Fibroblast of lung (primary cell): ENCODE data around the gene C2CD4A. TPM values are rescaled to one million over a fixed set of nuclear protein-coding genes. Genes with fewer than 3 reads are reported as not detected.

Experiments
- DNase-seq, 2 donors: peaks; one replicate each; pipeline versions ENCODE4 v3.0.0 to v3.0.0-alpha.2; 2010; ENCODE audit warnings: low read depth in 2 of 2
- H2AFZ ChIP-seq: 2 replicates; pipeline ENCODE4 v1.5.1; 2012; ENCODE audit warnings: low read length, control low read depth, inconsistent platforms
- H3K27ac ChIP-seq: 2 replicates; pipeline ENCODE4 v1.5.1; 2011; ENCODE audit warnings: low read length, control low read depth; ENCODE audit not compliant: insufficient read depth
- H3K27me3 ChIP-seq: 2 replicates; pipeline ENCODE4 v1.5.1; 2011; ENCODE audit warnings: mild to moderate bottlenecking, low read length; ENCODE audit not compliant: control insufficient read depth, insufficient read depth
- H3K36me3 ChIP-seq: 2 replicates; pipeline ENCODE4 v1.5.1; 2011; ENCODE audit warnings: low read length; ENCODE audit not compliant: control insufficient read depth, insufficient read depth
- H3K4me1 ChIP-seq: 2 replicates; pipeline ENCODE4 v1.5.1; 2011; ENCODE audit warnings: low read length; ENCODE audit not compliant: control insufficient read depth, insufficient read depth; ENCODE audit errors: extremely low read depth
- H3K4me2 ChIP-seq: 2 replicates; pipeline ENCODE4 v1.5.1; 2011; ENCODE audit warnings: low read length, control low read depth; ENCODE audit not compliant: insufficient read depth; ENCODE audit errors: extremely low read depth
- H3K4me3 ChIP-seq, 4 experiments: fragments of 200-600 bp in 1 of 4; sonication (generic) in 1 of 4; replicated peaks in 1 of 4; 2 replicates each; pipeline ENCODE4 v1.5.1; 2011 to 2016; ENCODE audit warnings: low read length in 4 of 4, low read depth in 3 of 4, mild to moderate bottlenecking in 3 of 4, control low read depth in 2 of 4, inconsistent platforms in 1 of 4, mixed read lengths in 1 of 4; ENCODE audit not compliant: insufficient read depth in 1 of 4; ENCODE audit errors: control extremely low read depth in 1 of 4
- H3K79me2 ChIP-seq: 2 replicates; pipeline ENCODE4 v1.5.1; 2012; ENCODE audit warnings: mild to moderate bottlenecking, low read length, inconsistent platforms; ENCODE audit not compliant: control insufficient read depth, insufficient read depth
- H3K9ac ChIP-seq: 2 replicates; pipeline ENCODE4 v1.5.1; 2011; ENCODE audit warnings: mild to moderate bottlenecking, low read length, control low read depth; ENCODE audit not compliant: insufficient read depth
- H3K9me3 ChIP-seq: 2 replicates; pipeline ENCODE4 v1.5.1; 2012; ENCODE audit warnings: low read depth, low read length; ENCODE audit not compliant: control insufficient read depth, insufficient read depth
- H4K20me1 ChIP-seq: 2 replicates; pipeline ENCODE4 v1.5.1; 2011; ENCODE audit warnings: low read length; ENCODE audit not compliant: control insufficient read depth, insufficient read depth; ENCODE audit errors: extremely low read depth
- EZH2 ChIP-seq: IDR thresholded peaks from 2 replicates; pipeline ENCODE4 v1.5.1; 2012; ENCODE audit warnings: low read length, control low read depth, mild to moderate bottlenecking; ENCODE audit errors: missing control alignments
- polyA plus RNA-seq, 2 donors: library from polyadenylated mRNA; depleted of rRNA in 1 of 2; stranded (reverse) in 1 of 2; unstranded in 1 of 2; fragments of >200 nt; gene quantifications; 2 replicates each; pipeline ENCODE4 v1.2.1, GENCODE V29; 2011 to 2012; ENCODE audit warnings: missing spikeins in 1 of 2
- total RNA-seq: library from RNA; depleted of rRNA; stranded (reverse); fragments of >200 nt; gene quantifications from 2 replicates; pipeline ENCODE4 v1.2.1, GENCODE V29; 2014
- TF ChIP-seq, protein P1 (sequence below), 2 donors: IDR thresholded peaks in 1 of 2; conservative IDR thresholded peaks in 1 of 2; 1 replicate in 1 of 2; 2 replicates in 1 of 2; pipeline ENCODE4 v1.5.1; 2011 to 2012; ENCODE audit warnings: low read length in 2 of 2, control low read depth in 1 of 2, inconsistent platforms in 1 of 2, low read depth in 1 of 2, mild to moderate bottlenecking in 1 of 2

C2CD4A gene
- total and polyA plus RNA-seq, 2 donors (not counting 1 experiment from before 2014, with no cell fraction given): not detected

GRCh38 chr15:62104846-62105245 is 38.1 kb downstream of the C2CD4A start:
- no peaks in the 10 kb centered on the region for H3K27me3 ChIP-seq
- H4K20me1 ChIP-seq: no peaks in the 10 kb centered on the region
- peaks cover under 1% of the 10 kb centered on the region for H3K4me1 ChIP-seq

DNA sequence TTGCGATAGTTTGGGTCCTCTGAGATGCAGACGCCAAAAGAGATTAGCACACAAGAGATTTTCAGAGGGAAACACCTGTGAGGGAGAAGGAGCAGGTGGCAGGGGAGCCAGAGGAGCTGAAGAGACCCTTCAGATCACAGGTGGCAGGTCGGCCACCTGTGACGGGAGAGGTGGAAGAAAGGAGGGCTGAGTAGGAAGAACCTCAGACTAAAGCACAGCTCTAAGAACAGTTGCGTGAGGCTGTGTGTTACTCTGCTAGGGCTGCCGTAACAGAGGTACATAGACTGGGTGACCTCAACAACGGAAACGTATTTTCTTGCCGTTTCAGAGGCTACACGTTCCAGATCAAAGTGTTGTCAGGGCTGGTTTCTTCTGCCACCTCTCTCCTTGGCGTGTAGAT is 38.5 kb downstream of the C2CD4A start:
- no peak for DNase-seq
- no peak overlapping the region for H2AFZ ChIP-seq
- TF ChIP-seq, protein P1, sequence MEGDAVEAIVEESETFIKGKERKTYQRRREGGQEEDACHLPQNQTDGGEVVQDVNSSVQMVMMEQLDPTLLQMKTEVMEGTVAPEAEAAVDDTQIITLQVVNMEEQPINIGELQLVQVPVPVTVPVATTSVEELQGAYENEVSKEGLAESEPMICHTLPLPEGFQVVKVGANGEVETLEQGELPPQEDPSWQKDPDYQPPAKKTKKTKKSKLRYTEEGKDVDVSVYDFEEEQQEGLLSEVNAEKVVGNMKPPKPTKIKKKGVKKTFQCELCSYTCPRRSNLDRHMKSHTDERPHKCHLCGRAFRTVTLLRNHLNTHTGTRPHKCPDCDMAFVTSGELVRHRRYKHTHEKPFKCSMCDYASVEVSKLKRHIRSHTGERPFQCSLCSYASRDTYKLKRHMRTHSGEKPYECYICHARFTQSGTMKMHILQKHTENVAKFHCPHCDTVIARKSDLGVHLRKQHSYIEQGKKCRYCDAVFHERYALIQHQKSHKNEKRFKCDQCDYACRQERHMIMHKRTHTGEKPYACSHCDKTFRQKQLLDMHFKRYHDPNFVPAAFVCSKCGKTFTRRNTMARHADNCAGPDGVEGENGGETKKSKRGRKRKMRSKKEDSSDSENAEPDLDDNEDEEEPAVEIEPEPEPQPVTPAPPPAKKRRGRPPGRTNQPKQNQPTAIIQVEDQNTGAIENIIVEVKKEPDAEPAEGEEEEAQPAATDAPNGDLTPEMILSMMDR (conservative IDR thresholded peaks at IDR 0.05 in 1 of 2, IDR thresholded peaks at IDR 0.05 in 1 of 2; ENCODE audit: low read depth in 1 of 2, low read length in 2 of 2): no peak
- no peak for TF ChIP-seq EZH2
- no peaks in the 10 kb centered on the region for H4K20me1 ChIP-seq
- H3K36me3 ChIP-seq: no peaks in the 10 kb centered on the region
- no peak overlapping the region for H3K4me2 ChIP-seq
- H3K9me3 ChIP-seq: no peaks in the 10 kb centered on the region
- no peak overlapping the region for H3K9ac ChIP-seq
- H3K4me1 ChIP-seq: peaks cover 4% of the 10 kb centered on the region
- H3K27me3 ChIP-seq: no peaks in the 10 kb centered on the region
- no peak overlapping the region for H3K27ac ChIP-seq
- no peak overlapping the region for H3K4me3 ChIP-seq
- H3K79me2 ChIP-seq: no peaks in the 10 kb centered on the region

More at GRCh38 chr15:62104846-62105245, 38.1 kb downstream of the C2CD4A start:
- H3K36me3 ChIP-seq: no peaks in the 10 kb centered on the region
- no peaks in the 10 kb centered on the region for H3K79me2 ChIP-seq
- H3K27ac ChIP-seq: no peak overlapping the region
- H3K4me2 ChIP-seq: no peak overlapping the region
- TF ChIP-seq, protein P1 (conservative IDR thresholded peaks at IDR 0.05 in 1 of 2, IDR thresholded peaks at IDR 0.05 in 1 of 2; ENCODE audit: low read depth in 1 of 2, low read length in 2 of 2): no peak
- no peak for TF ChIP-seq EZH2
- DNase-seq: no peak
- H3K9me3 ChIP-seq: no peaks in the 10 kb centered on the region
- H3K9ac ChIP-seq: no peak overlapping the region
- H3K4me3 ChIP-seq: no peak overlapping the region
- no peak overlapping the region for H2AFZ ChIP-seq

DNA sequence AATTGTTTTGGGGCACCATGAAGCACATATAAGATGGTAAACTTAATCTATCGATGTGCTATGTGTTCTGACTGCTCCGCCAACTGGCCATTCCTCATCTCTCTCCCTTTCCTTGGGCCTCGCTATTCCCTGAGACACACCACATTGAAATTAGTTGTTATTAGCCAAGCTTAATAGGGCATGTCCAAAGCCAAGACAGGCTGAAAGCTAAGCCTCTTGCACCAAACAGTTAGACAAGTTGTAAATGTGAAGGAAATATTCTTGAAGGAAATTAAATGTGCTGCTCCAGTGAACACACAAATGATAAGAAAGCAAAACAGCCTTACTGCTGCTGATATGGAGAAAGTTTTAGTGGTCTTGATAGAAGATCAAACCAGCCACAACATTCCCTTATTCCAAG is 39.3 kb downstream of the C2CD4A start:
- H3K9me3 ChIP-seq: no peaks in the 10 kb centered on the region
- peaks cover 5% of the 10 kb centered on the region for H3K4me1 ChIP-seq
- H3K4me3 ChIP-seq: no peak overlapping the region
- H3K27me3 ChIP-seq: no peaks in the 10 kb centered on the region
- H4K20me1 ChIP-seq: no peaks in the 10 kb centered on the region
- H3K27ac ChIP-seq: no peak overlapping the region
- no peak overlapping the region for H3K9ac ChIP-seq
- no peak for TF ChIP-seq EZH2
- TF ChIP-seq, protein P1 (conservative IDR thresholded peaks at IDR 0.05 in 1 of 2, IDR thresholded peaks at IDR 0.05 in 1 of 2; ENCODE audit: low read depth in 1 of 2, low read length in 2 of 2): no peak
- no peaks in the 10 kb centered on the region for H3K36me3 ChIP-seq
- no peak overlapping the region for H2AFZ ChIP-seq
- DNase-seq: no peak
- no peaks in the 10 kb centered on the region for H3K79me2 ChIP-seq
- H3K4me2 ChIP-seq: no peak overlapping the region
